WTC11 (cell line): ENCODE measurements around the gene NR1H2.

Experiments used
- ATF2 ChIP-seq: sonication (generic); formaldehyde crosslinking; IDR thresholded peaks from 2 replicates; pipeline ENCODE4 v1.8.1; 2022; ENCODE audit warnings: low read depth, missing genetic modification reagents, borderline replicate concordance
- CTCF ChIP-seq: fragments of 200-600 bp; IDR thresholded peaks from 2 replicates; pipeline ENCODE4 v1.8.0; 2022; ENCODE audit warnings: antibody characterized with exemption
- ESRRA ChIP-seq: sonication (generic); formaldehyde crosslinking; IDR thresholded peaks from 2 replicates; pipeline ENCODE4 v1.8.1; 2022; ENCODE audit warnings: mild to moderate bottlenecking, missing genetic modification reagents, borderline replicate concordance
- IRF1 ChIP-seq: sonication (generic); formaldehyde crosslinking; IDR thresholded peaks from 2 replicates; pipeline ENCODE4 v1.8.0; 2023; ENCODE audit warnings: missing genetic modification reagents
- JUN ChIP-seq: sonication (generic); formaldehyde crosslinking; IDR thresholded peaks from 2 replicates; pipeline ENCODE4 v1.8.0; 2023; ENCODE audit warnings: mild to moderate bottlenecking, missing genetic modification reagents
- MLX ChIP-seq: sonication (generic); formaldehyde crosslinking; IDR thresholded peaks from 2 replicates; pipeline ENCODE4 v1.8.1; 2023; ENCODE audit warnings: mild to moderate bottlenecking, missing genetic modification reagents, moderate library complexity
- NFYB ChIP-seq: sonication (generic); formaldehyde crosslinking; conservative IDR thresholded peaks from 2 replicates; pipeline ENCODE4 v1.8.0; 2022; ENCODE audit warnings: low read depth, missing genetic modification reagents
- NR2C2 ChIP-seq: sonication (generic); formaldehyde crosslinking; IDR thresholded peaks from 2 replicates; pipeline ENCODE4 v1.8.0; 2022; ENCODE audit warnings: mild to moderate bottlenecking, missing genetic modification reagents
- SMAD3 ChIP-seq: sonication (generic); formaldehyde crosslinking; IDR thresholded peaks from 2 replicates; pipeline ENCODE4 v1.8.0; 2022; ENCODE audit warnings: missing genetic modification reagents, mild to moderate bottlenecking, borderline replicate concordance
- SOX15 ChIP-seq: fragments of 250-450 bp; sonication (Bioruptor Pico); IDR thresholded peaks from 2 replicates; pipeline ENCODE4 v1.9.0; 2021; ENCODE audit warnings: mild to moderate bottlenecking
- TEAD4 ChIP-seq: sonication (generic); formaldehyde crosslinking; IDR thresholded peaks from 2 replicates; pipeline ENCODE4 v1.8.0; 2022; ENCODE audit warnings: mild to moderate bottlenecking, missing genetic modification reagents
- USF2 ChIP-seq: sonication (generic); formaldehyde crosslinking; IDR thresholded peaks from 2 replicates; pipeline ENCODE4 v1.8.1; 2023; ENCODE audit warnings: mild to moderate bottlenecking, missing genetic modification reagents, moderate library complexity
- ZBTB43 ChIP-seq: sonication (generic); formaldehyde crosslinking; IDR thresholded peaks from 2 replicates; pipeline ENCODE4 v1.8.1; 2023; ENCODE audit warnings: mild to moderate bottlenecking, missing genetic modification reagents
- ZNF512 ChIP-seq: sonication (generic); formaldehyde crosslinking; IDR thresholded peaks from 2 replicates; pipeline ENCODE4 v1.8.1; 2022; ENCODE audit warnings: missing genetic modification reagents, borderline replicate concordance

- TF ChIP-seq ATF2 (CRISPR knock-in tag) (no peak), MLX (CRISPR knock-in tag) (no peak), CTCF (no peak), USF2 (CRISPR knock-in tag) (no peak), TEAD4 (CRISPR knock-in tag) (no peak), SMAD3 (CRISPR knock-in tag) (no peak), NR2C2 (CRISPR knock-in tag) (no peak), SOX15 (CRISPR knock-in tag) (no peak), ESRRA (CRISPR knock-in tag) (no peak), ZNF512 (no peak), IRF1 (CRISPR knock-in tag) (no peak), JUN (no peak), ZBTB43 (CRISPR knock-in tag) (no peak), NFYB (no peak)
These were observed 23.1 kb downstream of the NR1H2 start for GRCh38 chr19:50399368-50399745.
